ENCODE results near the gene KCTD2. TPM values are rescaled to one million over a fixed set of nuclear protein-coding genes. Genes with fewer than 3 reads are reported as not detected.

Gene KCTD2
- total and polyA plus RNA-seq, 2 of the 13 experiments (the other 11 are each of a cell fraction or from before 2014, with no cell fraction given), result 28.3 to 32.6 TPM

- TF ChIP-seq, protein P1, sequence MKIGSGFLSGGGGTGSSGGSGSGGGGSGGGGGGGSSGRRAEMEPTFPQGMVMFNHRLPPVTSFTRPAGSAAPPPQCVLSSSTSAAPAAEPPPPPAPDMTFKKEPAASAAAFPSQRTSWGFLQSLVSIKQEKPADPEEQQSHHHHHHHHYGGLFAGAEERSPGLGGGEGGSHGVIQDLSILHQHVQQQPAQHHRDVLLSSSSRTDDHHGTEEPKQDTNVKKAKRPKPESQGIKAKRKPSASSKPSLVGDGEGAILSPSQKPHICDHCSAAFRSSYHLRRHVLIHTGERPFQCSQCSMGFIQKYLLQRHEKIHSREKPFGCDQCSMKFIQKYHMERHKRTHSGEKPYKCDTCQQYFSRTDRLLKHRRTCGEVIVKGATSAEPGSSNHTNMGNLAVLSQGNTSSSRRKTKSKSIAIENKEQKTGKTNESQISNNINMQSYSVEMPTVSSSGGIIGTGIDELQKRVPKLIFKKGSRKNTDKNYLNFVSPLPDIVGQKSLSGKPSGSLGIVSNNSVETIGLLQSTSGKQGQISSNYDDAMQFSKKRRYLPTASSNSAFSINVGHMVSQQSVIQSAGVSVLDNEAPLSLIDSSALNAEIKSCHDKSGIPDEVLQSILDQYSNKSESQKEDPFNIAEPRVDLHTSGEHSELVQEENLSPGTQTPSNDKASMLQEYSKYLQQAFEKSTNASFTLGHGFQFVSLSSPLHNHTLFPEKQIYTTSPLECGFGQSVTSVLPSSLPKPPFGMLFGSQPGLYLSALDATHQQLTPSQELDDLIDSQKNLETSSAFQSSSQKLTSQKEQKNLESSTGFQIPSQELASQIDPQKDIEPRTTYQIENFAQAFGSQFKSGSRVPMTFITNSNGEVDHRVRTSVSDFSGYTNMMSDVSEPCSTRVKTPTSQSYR (CRISPR knock-in tag; IDR thresholded peaks at IDR 0.05; ENCODE audit: borderline replicate concordance), result no peak
- TF ChIP-seq ZFX (CRISPR knock-in tag; IDR thresholded peaks at IDR 0.05; ENCODE audit: low read depth) (no peak), ZNF615 (CRISPR knock-in tag; IDR thresholded peaks at IDR 0.05; ENCODE audit: borderline replicate concordance) (no peak), PHF21A (CRISPR knock-in tag; IDR thresholded peaks at IDR 0.05) (no peak), ZNF512B (CRISPR knock-in tag; IDR thresholded peaks at IDR 0.05; ENCODE audit: borderline replicate concordance) (0 out of 2 replicates have a peak, but pooled peaks have one; percentile 33), ZEB1 (IDR thresholded peaks at IDR 0.05; ENCODE audit: insufficient replicate concordance, low read depth) (no peak), ELF4 (CRISPR knock-in tag; IDR thresholded peaks at IDR 0.05; ENCODE audit: borderline replicate concordance) (0 out of 2 replicates have a peak, but pooled peaks have one; percentile 62), ZNF724P (CRISPR knock-in tag; IDR thresholded peaks at IDR 0.05; ENCODE audit: borderline replicate concordance) (no peak), ZMYM2 (CRISPR knock-in tag; IDR thresholded peaks at IDR 0.05) (no peak), GATAD2A (CRISPR knock-in tag; IDR thresholded peaks at IDR 0.05) (no peak), KLF11 (CRISPR knock-in tag; IDR thresholded peaks at IDR 0.05) (no peak), ZBTB2 (CRISPR knock-in tag; IDR thresholded peaks at IDR 0.05; ENCODE audit: low read depth) (no peak), RERE (CRISPR knock-in tag; IDR thresholded peaks at IDR 0.05; ENCODE audit: low read depth) (no peak), ZKSCAN8 (CRISPR knock-in tag; IDR thresholded peaks at IDR 0.05; ENCODE audit: borderline replicate concordance) (no peak), ZFP90 (CRISPR knock-in tag; IDR thresholded peaks at IDR 0.05; ENCODE audit: borderline replicate concordance) (no peak)
Measured at GRCh38 chr17:75047398-75048098, 523 bp downstream of the KCTD2 start (continued).

Data from HepG2 (cell line).